Smooth muscle cell of the brain vasculature (primary cell): Measurements from ENCODE around the gene RXFP4.

Experiments
- DNase-seq: peaks from one replicate; pipeline ENCODE4 v3.0.0-alpha.2; 2012; ENCODE audit warnings: low read depth, low spot score

The RXFP4 gene

GRCh38 chr1:155960081-155960745 is 18.8 kb downstream of the RXFP4 start:
- no peak for DNase-seq

- DNase-seq: peak; percentile 76
Measured at GRCh38 chr1:155961937-155962336, 20.5 kb downstream of the RXFP4 start.

GRCh38 chr1:155962599-155963211 is 21.3 kb downstream of the RXFP4 start:
- DNase-seq: no peak

GRCh38 chr1:155964193-155964592 is 22.8 kb downstream of the RXFP4 start:
- no peak for DNase-seq

- DNase-seq: no peak
Measured at GRCh38 chr1:155966135-155966534, 24.7 kb downstream of the RXFP4 start.

- DNase-seq: no peak
Measured at GRCh38 chr1:155966750-155967149, 25.3 kb downstream of the RXFP4 start.

GRCh38 chr1:155967341-155968050 is 26.1 kb downstream of the RXFP4 start:
- no peak for DNase-seq

GRCh38 chr1:155968051-155968400 is 26.6 kb downstream of the RXFP4 start:
- no peak for DNase-seq

- DNase-seq: no peak
Measured at GRCh38 chr1:155968670-155969069, 27.2 kb downstream of the RXFP4 start.

GRCh38 chr1:155969377-155969791 is 27.9 kb downstream of the RXFP4 start:
- no peak for DNase-seq

GRCh38 chr1:155970531-155971167 is 29.2 kb downstream of the RXFP4 start:
- DNase-seq: no peak

GRCh38 chr1:155971910-155972809 is 30.7 kb downstream of the RXFP4 start:
- DNase-seq: no peak

GRCh38 chr1:155973723-155974122 is 32.3 kb downstream of the RXFP4 start:
- DNase-seq: no peak

GRCh38 chr1:155974208-155975115 is 33.0 kb downstream of the RXFP4 start:
- no peak for DNase-seq

GRCh38 chr1:155975375-155976061 is 34.1 kb downstream of the RXFP4 start:
- DNase-seq: no peak

GRCh38 chr1:155976062-155976912 is 34.8 kb downstream of the RXFP4 start:
- DNase-seq: peak; percentile 75

GRCh38 chr1:155976913-155977689 is 35.7 kb downstream of the RXFP4 start:
- DNase-seq: no peak

GRCh38 chr1:155977690-155978324 is 36.4 kb downstream of the RXFP4 start:
- no peak for DNase-seq
